GM19372 (cell line): ENCODE data around the gene COL28A1.
A peak's percentile ranks its signal among the peaks of the same experiment; 100 is the strongest.

ENCODE experiments used
- ATAC-seq: cut with Tn5 transposase; IDR thresholded peaks from one replicate; pipeline ENCODE4 v1.9.1; 2021; ENCODE audit warnings: mild to moderate bottlenecking, low read depth, moderate library complexity; ENCODE audit not compliant: unreplicated experiment

COL28A1 gene

DNA sequence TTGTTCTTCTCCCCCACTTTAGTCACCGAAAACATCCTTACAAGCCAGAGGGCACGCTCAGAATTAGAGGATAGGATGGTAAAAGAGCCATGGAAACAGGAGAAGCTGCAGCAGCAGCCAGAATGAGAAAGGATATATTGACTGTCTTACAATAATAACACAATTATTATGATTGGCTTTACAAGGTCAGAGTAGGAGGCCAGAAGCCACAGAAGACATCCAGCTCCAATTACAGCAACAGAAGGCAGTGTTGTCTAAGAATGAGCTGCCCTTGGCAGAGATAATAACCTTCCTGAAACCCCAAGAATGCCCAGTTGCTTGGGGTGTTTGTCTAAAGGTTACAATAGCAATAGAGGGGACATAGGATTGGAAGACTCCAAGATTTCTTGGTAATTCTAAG lies 184.5 kb downstream of the COL28A1 start:
- no peak for ATAC-seq

DNA sequence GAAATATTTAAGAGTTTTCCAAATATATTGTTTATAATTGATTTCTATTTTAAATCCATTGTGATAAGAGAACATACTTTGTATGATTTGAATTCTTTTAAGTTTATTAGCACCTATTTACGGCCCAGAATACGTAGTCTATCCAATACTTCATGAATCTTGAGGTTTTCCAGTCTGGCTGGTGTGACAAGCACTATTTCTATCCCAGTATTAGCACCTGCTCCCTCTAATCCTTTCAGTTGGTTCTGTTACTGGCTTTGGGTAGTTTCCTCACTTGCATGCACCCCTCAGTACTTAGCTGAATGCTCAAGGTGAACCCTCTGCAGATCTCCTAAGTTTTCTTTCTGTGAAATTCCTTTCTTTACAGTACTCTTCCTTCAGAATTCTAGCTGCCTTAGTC lies 186.5 kb downstream of the COL28A1 start:
- no peak for ATAC-seq

DNA sequence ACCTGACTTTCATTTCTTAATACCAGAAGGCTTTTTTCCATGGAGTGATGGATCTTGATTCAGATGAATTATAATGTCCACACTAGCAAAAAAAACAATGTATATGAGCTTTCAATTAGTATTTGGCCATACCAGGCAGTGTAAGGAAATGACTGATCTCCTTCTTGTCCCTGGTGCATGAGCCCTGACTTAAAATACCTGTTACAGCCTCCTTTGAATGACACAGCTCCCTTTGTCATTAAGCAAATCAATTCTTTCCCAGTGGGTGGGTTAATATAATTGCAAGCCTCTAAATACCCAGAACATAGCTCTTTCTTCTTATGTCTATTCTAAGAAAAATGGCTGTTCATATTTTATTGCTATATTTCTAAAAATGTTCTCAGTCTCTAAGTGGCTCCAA lies 188.6 kb downstream of the COL28A1 start:
- no peak for ATAC-seq

DNA sequence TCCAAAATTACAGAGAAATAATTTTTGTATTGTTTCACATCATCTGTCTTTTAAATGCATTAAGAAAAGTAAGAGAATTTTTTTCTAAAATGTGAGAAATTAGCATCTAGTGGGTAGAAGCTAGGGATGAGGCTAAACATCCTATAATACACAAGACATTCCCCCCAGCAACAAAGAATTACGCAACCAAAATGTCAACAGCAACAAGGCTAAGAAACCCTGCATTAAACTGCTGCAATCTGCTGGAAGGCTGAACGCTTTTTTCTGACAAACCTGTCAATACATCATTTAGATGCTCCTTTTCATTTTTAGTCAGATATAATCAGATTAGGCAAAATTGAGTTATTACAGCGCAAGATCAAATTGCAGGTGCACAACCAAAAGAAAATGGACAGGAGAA lies 191.1 kb downstream of the COL28A1 start:
- no peak for ATAC-seq

DNA sequence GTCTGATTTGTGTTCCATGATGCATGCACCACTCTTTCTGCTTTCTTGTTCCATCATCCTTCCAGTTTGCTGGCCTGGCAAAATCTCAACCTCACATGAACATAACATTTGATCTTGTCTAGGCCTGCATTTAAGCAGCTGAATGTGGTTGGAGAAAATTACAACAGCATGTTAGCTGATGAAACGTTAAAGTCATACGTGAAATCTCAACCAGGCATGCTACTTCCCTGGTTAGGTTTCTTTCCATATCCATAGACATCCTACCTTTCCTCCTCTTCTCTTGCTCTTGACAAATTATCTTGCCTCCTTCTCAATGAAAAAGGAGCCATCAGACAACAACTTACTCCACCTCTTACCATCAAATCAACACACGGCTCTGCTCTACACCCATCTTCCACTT lies 199.8 kb downstream of the COL28A1 start:
- ATAC-seq: no peak

DNA sequence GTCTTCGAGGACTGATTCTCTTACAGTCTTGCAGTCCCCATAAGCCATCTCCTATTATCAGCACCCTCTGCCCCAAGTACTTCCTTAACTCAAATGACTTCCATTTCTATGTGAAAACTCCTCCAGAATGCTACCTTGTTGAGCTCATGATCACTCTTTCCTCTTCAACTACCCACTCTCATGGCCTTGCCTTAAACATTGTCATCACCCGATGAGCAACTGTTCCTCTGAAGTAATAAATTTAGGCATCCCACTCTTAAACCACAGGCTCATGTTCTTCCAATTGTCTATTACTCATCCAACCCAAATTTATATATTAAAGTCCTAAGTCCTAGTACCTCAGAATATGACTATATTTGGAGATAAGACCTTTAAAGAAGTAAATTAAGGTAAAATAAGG lies 200.5 kb downstream of the COL28A1 start:
- ATAC-seq: no peak

DNA sequence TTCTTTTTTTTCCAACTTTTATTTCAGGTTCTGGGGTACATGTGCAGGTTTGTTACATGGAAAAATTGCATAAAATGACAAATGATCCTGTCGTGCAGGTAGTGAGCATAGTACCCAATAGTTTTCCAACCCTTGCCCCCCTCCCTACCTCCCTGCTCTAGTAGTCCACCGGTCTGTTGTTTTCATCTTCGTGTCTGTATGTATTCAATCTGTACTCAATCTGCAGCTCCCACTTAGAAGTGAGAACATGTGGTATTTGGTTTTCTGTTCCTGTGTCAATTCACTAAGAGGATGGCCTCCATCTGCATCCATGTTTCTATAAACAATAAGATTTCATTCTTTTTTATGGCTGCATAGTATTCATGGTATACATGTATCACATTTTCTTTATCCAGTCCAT lies 202.1 kb downstream of the COL28A1 start:
- ATAC-seq: no peak

DNA sequence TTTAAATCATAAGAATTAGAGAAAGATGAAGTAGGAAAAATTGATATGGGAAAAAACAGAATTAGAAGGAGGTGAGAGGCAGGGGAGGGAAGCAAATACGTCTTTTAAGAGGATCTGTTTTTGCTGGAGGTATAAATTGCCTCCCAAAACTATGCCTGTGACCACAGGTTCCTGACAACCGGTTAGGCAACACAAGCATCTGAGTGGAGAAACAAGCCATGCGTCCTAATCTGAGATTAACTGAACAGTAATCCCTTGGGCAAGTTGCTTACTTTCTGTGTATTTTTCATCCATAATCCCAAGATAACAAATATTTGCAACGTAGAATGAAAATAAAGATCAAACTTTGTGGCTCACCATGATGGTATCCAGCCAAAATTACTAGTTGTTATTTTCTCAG lies 204.2 kb downstream of the COL28A1 start:
- ATAC-seq: no peak

DNA sequence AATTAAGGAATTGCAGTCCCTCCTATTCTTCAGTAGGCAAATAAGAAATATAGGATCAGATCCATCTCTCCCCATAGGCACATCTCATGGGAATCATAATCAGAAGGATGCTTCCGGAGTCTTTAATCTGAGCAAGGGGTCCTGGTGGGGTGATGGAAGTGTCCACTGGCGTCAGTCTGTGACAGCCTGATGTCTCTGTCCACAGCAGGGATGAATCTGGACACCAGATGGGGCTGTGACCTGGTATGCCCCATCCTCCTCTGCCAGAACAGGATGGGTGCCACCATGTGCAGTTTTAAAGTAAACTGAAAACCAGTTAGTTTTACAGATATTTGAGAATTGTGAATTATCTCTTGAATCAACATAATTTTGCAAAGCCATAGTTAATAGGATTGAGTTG lies 204.7 kb downstream of the COL28A1 start:
- ATAC-seq: no peak

DNA sequence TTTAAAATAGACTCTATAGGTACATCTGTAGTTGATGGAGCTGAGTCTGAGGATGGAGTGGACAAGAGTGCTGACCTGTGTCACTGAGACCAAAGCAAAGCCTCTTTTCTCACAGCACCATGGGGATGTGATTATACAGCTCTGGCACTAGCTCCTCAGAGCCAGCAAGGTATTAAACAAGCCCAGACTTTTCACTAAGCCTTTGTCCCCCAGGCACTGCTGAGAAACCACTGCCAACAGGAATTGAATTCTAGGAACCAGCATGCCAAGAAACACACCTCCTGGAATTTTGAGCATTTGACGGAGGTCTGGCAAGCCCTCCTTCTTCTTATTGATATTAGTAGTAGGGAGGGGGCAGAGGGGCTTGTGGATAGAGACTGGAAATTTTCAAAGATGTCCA lies 206.3 kb downstream of the COL28A1 start:
- ATAC-seq: no peak

DNA sequence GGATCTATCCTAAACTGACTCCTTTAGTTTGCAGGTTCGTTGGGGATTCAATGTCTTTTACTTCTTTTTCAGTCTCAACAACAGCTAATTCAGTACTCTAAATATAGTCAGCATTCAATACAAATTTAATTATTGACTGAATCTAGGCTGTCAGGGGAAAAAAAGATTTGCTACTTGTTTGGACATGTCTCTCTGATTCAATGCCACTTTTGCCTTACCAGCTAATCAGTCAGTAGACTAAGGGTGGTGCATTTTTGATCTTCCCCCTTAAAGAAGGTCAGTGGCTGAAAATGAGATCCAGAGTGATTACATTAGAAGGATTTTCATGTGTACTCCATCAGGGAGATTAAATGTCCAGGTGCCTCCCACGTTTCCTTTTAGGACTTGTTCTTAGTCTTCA lies 208.2 kb downstream of the COL28A1 start:
- no peak for ATAC-seq

DNA sequence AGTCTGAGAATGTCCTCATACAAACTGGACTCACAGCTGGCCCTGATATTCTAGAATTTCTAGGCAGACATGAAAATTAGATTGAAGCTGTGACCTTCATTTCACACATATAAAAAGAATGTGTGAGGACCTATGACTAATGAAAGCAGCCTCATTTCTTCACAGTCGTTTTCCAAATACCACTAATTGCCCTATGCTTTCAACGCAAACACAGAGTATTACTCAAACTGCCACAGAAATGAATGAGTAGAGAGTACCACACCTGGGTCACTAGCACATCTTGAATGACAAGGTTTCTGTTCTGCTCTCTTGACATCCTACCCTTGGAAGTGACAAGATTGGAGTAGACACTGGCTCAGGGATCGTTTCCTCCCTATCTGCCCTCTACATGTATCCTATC lies 211.0 kb downstream of the COL28A1 start:
- ATAC-seq: no peak

DNA sequence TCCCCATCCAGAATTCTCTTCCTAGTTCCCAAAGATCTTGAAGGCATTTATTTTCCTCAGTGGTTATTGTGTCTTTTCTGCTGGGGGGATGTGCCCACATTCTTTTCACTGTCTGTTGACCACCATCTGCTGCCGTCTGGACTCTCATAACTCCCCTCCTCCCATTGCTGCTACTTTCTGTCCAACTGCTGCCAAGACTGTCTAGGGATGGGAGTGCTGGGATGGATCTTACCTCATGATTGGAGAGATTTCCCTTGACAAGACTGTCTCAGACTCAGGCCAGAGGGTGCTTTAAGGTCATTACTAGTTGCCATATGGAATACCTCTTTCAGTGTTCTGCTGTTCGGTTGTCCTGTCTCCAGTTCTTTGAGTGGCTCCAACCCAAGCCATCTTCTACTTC lies 211.8 kb downstream of the COL28A1 start:
- ATAC-seq: no peak

DNA sequence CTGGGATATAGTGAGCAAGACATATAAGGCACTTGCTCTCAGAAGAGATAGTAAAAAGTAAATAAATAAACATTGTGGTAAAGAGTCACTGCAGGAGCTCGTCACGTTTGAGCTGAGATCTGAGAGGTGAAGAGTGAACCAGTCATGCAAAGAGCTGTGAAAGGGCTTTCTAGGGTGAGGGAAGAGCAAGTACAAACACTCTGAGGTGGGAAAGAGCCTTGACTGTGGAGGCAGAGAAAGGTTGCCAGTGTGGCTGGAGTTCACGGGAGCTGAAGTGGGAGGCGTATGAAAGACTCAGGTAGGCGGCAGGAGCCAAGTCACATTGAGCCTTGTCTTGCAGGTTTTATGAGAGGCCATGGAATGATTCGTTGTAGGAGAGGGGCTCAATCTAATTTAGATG lies 212.3 kb downstream of the COL28A1 start:
- ATAC-seq: no peak

DNA sequence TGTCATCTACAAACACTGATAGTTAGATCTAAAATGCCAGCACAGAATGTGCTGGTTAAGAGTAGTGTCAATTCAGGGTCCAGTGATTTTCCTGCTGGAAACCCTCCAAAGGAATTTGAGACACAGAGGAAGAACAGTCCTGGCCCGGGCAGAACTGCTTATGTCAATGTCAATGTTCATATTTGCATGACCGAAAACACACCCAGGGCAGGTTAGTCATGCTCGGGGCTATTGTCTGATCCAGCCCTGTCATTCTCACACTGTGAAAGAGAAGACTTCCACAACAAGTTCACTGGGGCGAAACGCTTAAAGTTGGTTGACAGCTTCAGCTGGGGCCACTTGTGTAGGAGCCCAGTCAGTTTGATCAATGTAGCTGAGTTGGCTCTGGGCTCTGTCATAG lies 214.0 kb downstream of the COL28A1 start:
- ATAC-seq: peak; percentile 75

DNA sequence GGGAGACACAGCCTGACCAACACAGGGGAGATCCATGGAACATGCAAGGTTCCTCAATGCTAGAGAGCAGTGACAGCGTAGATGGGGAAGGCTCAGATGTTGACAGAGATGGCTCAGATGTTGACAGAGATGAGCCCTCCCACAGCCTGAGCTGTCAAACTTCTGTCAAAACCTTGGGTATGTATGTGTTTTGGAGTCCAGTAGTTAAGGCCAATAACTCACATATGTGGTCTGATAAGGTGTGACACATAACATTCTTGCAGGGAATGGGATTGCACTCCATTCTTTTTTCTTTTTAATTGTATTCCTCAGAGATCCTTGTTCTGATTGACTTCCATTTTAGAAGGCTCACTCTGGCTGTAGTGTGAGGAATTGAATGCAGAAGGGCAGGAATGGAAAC lies 217.1 kb downstream of the COL28A1 start:
- ATAC-seq: no peak

DNA sequence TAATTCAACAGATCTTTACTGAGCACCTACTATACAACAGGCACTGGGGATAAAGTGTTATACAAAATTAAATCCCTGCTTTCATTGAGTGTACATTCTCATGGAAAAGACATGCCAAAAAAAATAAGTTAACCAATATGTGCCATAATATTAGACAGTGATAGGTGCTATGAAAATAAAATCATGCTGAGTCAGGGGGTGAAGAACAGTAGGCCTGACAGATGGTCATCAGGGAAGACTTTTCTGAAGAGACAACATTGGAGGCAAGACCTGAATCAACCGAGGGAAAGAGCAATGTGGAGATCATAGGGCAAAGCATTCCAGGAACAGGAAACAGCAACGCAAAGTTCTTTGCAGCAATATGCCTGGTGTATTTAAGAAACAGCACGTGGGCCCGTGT lies 217.8 kb downstream of the COL28A1 start:
- ATAC-seq: no peak

DNA sequence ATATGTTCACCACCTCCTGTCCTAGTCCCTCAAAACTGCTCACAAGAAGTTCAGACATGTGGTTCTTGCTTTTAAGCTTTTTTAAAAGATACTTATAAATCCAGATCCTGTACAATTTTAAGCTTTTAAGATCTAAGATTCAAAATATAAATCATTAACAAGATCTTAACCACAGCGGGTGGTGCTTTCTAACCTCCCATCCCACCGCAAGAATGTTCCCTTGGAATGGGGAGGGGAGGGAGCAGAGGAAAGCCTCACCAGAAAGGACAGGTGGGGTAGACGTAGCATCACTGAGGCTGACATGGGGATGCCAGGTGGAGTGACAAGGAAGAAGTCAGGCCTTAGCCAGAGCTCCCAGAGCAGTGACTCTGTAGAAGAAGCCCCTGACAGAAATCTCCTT lies 219.8 kb downstream of the COL28A1 start:
- no peak for ATAC-seq

DNA sequence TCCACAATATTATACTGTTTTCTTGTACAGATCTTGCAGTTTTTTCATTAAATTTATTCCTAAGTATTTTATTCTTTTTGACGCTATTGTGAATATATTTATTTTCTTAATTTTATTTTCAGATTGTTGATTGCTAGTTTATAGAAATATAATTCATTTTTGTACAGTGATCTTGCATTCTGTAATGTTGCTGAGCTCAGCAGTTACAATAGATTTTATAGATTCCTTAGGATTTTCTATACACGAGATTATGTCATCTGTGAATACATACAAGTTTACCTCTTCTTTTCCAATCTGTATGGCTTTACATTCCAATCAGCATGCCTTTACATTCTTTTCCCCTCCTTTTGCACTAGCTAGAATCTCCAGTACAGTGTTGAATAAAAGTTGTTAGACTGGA lies 223.3 kb downstream of the COL28A1 start:
- ATAC-seq: no peak

DNA sequence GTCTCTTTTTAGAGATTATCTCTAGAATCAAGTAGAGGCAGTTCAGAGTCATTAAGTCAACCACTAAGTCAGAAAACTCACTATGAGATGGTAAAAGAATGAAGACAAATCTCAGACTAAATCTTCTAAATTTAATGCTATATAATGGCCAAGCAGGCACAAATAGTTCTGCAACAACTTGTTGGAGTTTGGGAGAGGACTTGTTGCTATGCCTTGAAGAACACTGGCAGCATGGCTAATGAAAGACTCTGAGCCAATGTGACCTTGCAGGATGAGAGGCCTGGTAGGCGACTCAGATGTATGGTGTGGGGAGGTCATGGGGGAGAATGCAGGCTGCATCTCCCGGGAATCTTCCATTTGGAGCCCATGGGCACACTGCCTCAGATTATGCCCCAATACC lies 224.7 kb downstream of the COL28A1 start:
- ATAC-seq: no peak

DNA sequence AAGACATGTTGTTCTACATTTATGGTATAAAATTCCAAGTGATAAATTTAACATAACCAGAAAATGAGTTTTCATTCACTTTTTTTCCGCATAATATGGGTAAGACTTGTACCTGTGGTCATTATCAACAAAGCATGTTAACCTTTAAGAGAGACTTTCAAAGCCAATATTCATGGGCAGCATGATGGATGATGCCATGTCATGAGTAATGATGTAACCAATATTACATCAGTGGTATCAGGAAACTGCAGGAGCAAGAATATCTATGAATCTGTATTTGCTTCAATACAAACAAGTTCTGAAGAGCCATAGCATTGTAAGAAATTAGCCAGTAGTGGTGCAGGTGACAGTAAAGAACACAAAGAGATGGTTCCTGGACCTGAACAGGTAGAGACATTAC lies 226.5 kb downstream of the COL28A1 start:
- no peak for ATAC-seq
